ENCODE data around the gene RDX. TPM values are rescaled to one million over a fixed set of nuclear protein-coding genes. Genes with fewer than 3 reads are reported as not detected.

RDX gene
- total and polyA plus RNA-seq, 2 donors from 2014 or later, result 28.0 to 97.3 TPM

DNA sequence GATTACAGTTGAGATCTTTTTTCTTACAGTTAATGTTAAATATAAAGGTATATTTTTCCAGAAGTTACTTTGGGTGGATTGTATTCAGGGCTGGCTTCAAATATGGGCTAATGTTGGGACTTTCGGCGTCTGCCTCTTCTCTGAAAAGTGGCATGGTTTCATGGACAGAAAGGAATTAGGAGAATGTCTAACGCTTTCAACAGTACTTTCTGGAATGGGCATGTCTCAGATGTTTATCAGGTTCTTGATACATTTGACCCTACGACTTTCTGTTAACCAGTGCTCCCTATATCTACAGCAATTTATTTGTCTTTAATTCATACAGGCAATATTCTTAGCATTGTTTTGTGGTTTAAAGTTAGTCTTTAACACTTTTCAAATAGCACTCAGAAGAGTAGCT lies 169.5 kb downstream of the RDX start:
- Histone ChIP-seq H3K9me3 (ENCODE audit: control insufficient read depth in 2 of 3, insufficient read depth in 1 of 3, low read length in 3 of 3) (no peaks in the 10 kb centered on the region), H3K36me3 (ENCODE audit: control insufficient read depth in 2 of 3, insufficient read depth in 3 of 3, low read length in 3 of 3) (no peaks in the 10 kb centered on the region), H3K27ac (ENCODE audit: low read depth in 2 of 2, low read length in 2 of 2) (no peak overlapping the region), H3K9ac (ENCODE audit: low read length in 3 of 3) (no peak overlapping the region), H3K4me1 (ENCODE audit: control insufficient read depth in 2 of 3, insufficient read depth in 2 of 3, low read depth in 1 of 3, low read length in 3 of 3) (peaks cover 0 to 9% (median 2%) of the 10 kb centered on the region in 3 donors), H3K27me3 (ENCODE audit: control insufficient read depth, insufficient read depth, low read length) (no peaks in the 10 kb centered on the region), H3K4me3 (ENCODE audit: low read length in 3 of 3) (no peak overlapping the region)
- TF ChIP-seq, protein P1, sequence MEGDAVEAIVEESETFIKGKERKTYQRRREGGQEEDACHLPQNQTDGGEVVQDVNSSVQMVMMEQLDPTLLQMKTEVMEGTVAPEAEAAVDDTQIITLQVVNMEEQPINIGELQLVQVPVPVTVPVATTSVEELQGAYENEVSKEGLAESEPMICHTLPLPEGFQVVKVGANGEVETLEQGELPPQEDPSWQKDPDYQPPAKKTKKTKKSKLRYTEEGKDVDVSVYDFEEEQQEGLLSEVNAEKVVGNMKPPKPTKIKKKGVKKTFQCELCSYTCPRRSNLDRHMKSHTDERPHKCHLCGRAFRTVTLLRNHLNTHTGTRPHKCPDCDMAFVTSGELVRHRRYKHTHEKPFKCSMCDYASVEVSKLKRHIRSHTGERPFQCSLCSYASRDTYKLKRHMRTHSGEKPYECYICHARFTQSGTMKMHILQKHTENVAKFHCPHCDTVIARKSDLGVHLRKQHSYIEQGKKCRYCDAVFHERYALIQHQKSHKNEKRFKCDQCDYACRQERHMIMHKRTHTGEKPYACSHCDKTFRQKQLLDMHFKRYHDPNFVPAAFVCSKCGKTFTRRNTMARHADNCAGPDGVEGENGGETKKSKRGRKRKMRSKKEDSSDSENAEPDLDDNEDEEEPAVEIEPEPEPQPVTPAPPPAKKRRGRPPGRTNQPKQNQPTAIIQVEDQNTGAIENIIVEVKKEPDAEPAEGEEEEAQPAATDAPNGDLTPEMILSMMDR (IDR thresholded peaks at IDR 0.05; ENCODE audit: borderline replicate concordance, extremely low read depth, insufficient read depth), result no peak
- intact Hi-C loops (cut with DNase I), result no loop called here
- DNase-seq (no peak), FAIRE-seq (no peak)

DNA sequence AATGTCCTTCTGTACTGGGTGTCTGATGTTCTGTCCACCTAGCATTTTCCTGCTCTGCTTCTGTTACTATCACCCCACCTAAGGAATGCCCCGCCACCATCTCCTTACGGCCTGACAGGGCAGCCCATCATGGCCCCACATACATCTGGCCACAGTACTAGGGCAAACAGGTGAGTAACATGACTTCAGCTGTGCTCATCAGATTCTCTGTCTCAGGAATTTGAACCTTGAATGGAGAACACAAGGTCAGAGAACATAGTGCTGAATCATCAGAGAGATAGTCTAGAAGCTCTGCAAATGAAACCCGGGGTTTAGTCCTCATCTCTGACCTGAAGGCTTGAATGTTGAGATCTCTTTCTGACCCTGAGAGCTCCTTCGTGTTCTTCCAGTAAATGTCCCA lies 170.8 kb downstream of the RDX start:
- FAIRE-seq, result no peak
- TF ChIP-seq, protein P1 (IDR thresholded peaks at IDR 0.05; ENCODE audit: borderline replicate concordance, extremely low read depth, insufficient read depth), result no peak
- H3K9me3 ChIP-seq (ENCODE audit: control insufficient read depth in 2 of 3, insufficient read depth in 1 of 3, low read length in 3 of 3), result no peaks in the 10 kb centered on the region

More for the DNA sequence above, 170.8 kb downstream of the RDX start:
- peak in 1 of 5 donors; percentile 14 for DNase-seq
- peaks cover 0 to 9% (median under 1%) of the 10 kb centered on the region in 3 donors for H3K4me1 ChIP-seq (ENCODE audit: control insufficient read depth in 2 of 3, insufficient read depth in 2 of 3, low read depth in 1 of 3, low read length in 3 of 3)
- no peaks in the 10 kb centered on the region for H3K36me3 ChIP-seq (ENCODE audit: control insufficient read depth in 2 of 3, insufficient read depth in 3 of 3, low read length in 3 of 3)
- no peak overlapping the region for H3K9ac ChIP-seq (ENCODE audit: low read length in 3 of 3)
- H3K4me3 ChIP-seq (ENCODE audit: low read length in 3 of 3), result no peak overlapping the region
- H3K27ac ChIP-seq (ENCODE audit: low read depth in 2 of 2, low read length in 2 of 2), result peak overlapping the region in 1 of 2 donors; percentile 2
- H3K27me3 ChIP-seq (ENCODE audit: control insufficient read depth, insufficient read depth, low read length), result no peaks in the 10 kb centered on the region
- intact Hi-C loops (cut with DNase I), result no loop called here

Other genes with a start within 250 kb of the RDX start
- 14.3 TPM for gene ZC3H12C, start 203.2 kb downstream of the RDX start, total RNA-seq
- 2.3 TPM for gene ZC3H12C, start 203.2 kb downstream of the RDX start, polyA plus RNA-seq (ENCODE audit: insufficient read depth, low read depth, low replicate concordance)
- 13.1 TPM for gene FDX1, start 133.3 kb upstream of the RDX start, total RNA-seq
- gene FDX1, start 133.3 kb upstream of the RDX start, polyA plus RNA-seq (ENCODE audit: insufficient read depth, low read depth, low replicate concordance), result 34.4 TPM

All from kidney (tissue), 14 donors.